Neural cell (in vitro differentiated cells): ENCODE measurements around the gene SLMAP. TPM values are rescaled to one million over a fixed set of nuclear protein-coding genes. Genes with fewer than 3 reads are reported as not detected.

Experiments
- H2AFZ ChIP-seq: fragments of 200-600, 300-800 bp; sonication (generic), shearing (Covaris generic); 2 replicates; pipeline ENCODE4 v1.6.0; 2014; ENCODE audit warnings: low read depth, mild to moderate bottlenecking, antibody characterized with exemption, low read length, moderate library complexity
- H3F3A ChIP-seq: fragments of 200-600 bp; shearing (Covaris generic); 2 replicates; pipeline ENCODE4 v1.6.1; 2016; ENCODE audit warnings: mild to moderate bottlenecking, moderate library complexity, mixed read lengths, antibody characterized with exemption, low read length; ENCODE audit not compliant: insufficient read depth, poor library complexity, severe bottlenecking
- H3K27ac ChIP-seq: fragments of 200-600, 300-800 bp; sonication (generic), shearing (Covaris generic); 2 replicates; pipeline ENCODE4 v1.5.1; 2014; ENCODE audit warnings: mild to moderate bottlenecking, low read length, moderate library complexity
- H3K27me3 ChIP-seq: fragments of 300-800, 200-600 bp; sonication (generic), shearing (Covaris generic); 2 replicates; pipeline ENCODE4 v1.6.0; 2014; ENCODE audit warnings: mild to moderate bottlenecking, low read depth, low read length, moderate library complexity; ENCODE audit not compliant: insufficient read depth
- H3K36me3 ChIP-seq: fragments of 300-800, 200-600 bp; sonication (generic), shearing (Covaris generic); 2 replicates; pipeline ENCODE4 v1.5.1; 2014; ENCODE audit warnings: mild to moderate bottlenecking, antibody characterized with exemption, low read length, moderate library complexity; ENCODE audit not compliant: insufficient read depth
- H3K4me2 ChIP-seq: fragments of 300-800, 200-600 bp; sonication (generic), shearing (Covaris generic); 2 replicates; pipeline ENCODE4 v1.6.0; 2014; ENCODE audit warnings: mild to moderate bottlenecking, low read length
- H3K4me3 ChIP-seq: fragments of 300-800, 200-600 bp; sonication (generic), shearing (Covaris generic); 2 replicates; pipeline ENCODE4 v1.5.1; 2014; ENCODE audit warnings: mild to moderate bottlenecking, low read length, moderate library complexity
- H3K79me2 ChIP-seq: fragments of 200-600 bp; shearing (Covaris generic); replicated peaks from 2 replicates; pipeline ENCODE4 v1.6.0; 2014; ENCODE audit warnings: mild to moderate bottlenecking, low read length, moderate library complexity; ENCODE audit not compliant: insufficient read depth
- H3K9ac ChIP-seq: fragments of 300-800, 200-600 bp; sonication (generic), shearing (Covaris generic); 2 replicates; pipeline ENCODE4 v1.6.1; 2016; ENCODE audit warnings: mild to moderate bottlenecking, low read length, mixed read lengths
- H3K9me2 ChIP-seq: fragments of 200-600 bp; shearing (Covaris generic); 2 replicates; pipeline ENCODE4 v1.6.1; 2016; ENCODE audit warnings: mild to moderate bottlenecking, low read length, mixed read lengths; ENCODE audit not compliant: insufficient read depth
- H3K9me3 ChIP-seq: fragments of 200-600, 300-800 bp; sonication (generic), shearing (Covaris generic); 2 replicates; pipeline ENCODE4 v1.6.1; 2016; ENCODE audit warnings: mild to moderate bottlenecking, mixed run types, low read length, moderate library complexity, mixed read lengths
- H4K20me1 ChIP-seq: fragments of 200-600 bp; shearing (Covaris generic); 2 replicates; pipeline ENCODE4 v1.6.1; 2016; ENCODE audit warnings: mild to moderate bottlenecking, mixed run types; ENCODE audit not compliant: insufficient read depth
- EP300 ChIP-seq: fragments of 450-650 bp; conservative IDR thresholded peaks from 2 replicates; pipeline ENCODE4 v1.6.1; 2014; ENCODE audit warnings: antibody characterized with exemption, mild to moderate bottlenecking, moderate library complexity; ENCODE audit not compliant: poor library complexity, severe bottlenecking
- EZH2 ChIP-seq: fragments of 200-600, 300-800 bp; shearing (Covaris generic), sonication (generic); IDR thresholded peaks from 2 replicates; pipeline ENCODE4 v1.6.1; 2014; ENCODE audit warnings: antibody characterized with exemption, low read length, borderline replicate concordance, mild to moderate bottlenecking; ENCODE audit not compliant: insufficient read depth, poor library complexity, severe bottlenecking
- MXI1 ChIP-seq: fragments of 450-650 bp; conservative IDR thresholded peaks from 2 replicates; pipeline ENCODE4 v1.6.1; 2014; ENCODE audit warnings: antibody characterized with exemption, mild to moderate bottlenecking; ENCODE audit not compliant: poor library complexity, severe bottlenecking
- POLR2AphosphoS5 ChIP-seq: IDR thresholded peaks from 2 replicates; pipeline ENCODE4 v1.6.1; 2012
- RAD21 ChIP-seq: fragments of 450-650 bp; conservative IDR thresholded peaks from 2 replicates; pipeline ENCODE4 v1.6.1; 2014; ENCODE audit warnings: antibody characterized with exemption, mild to moderate bottlenecking, moderate library complexity
- SMC3 ChIP-seq: fragments of 450-650 bp; conservative IDR thresholded peaks from 2 replicates; pipeline ENCODE4 v1.6.1; 2014; ENCODE audit warnings: antibody characterized with exemption, mild to moderate bottlenecking, moderate library complexity; ENCODE audit not compliant: poor library complexity
- TAF1 ChIP-seq: IDR thresholded peaks from 2 replicates; pipeline ENCODE4 v1.6.1; 2012; ENCODE audit warnings: low read depth
- polyA plus RNA-seq: library from polyadenylated mRNA; depleted of rRNA; stranded (reverse); fragments of >200 nt; gene quantifications from 2 replicates; pipeline ENCODE4 v1.2.3, GENCODE V29; 2014
- TF ChIP-seq, protein P1 (sequence below): fragments of 450-650 bp; IDR thresholded peaks from 2 replicates; pipeline ENCODE4 v1.5.1; 2014; ENCODE audit warnings: antibody characterized with exemption, mild to moderate bottlenecking, moderate library complexity; ENCODE audit not compliant: poor library complexity, severe bottlenecking
- TF ChIP-seq, protein P2 (sequence below): IDR thresholded peaks from 2 replicates; pipeline ENCODE4 v1.6.1; 2012; ENCODE audit warnings: borderline replicate concordance

SLMAP gene
- polyA plus RNA-seq, 1 donor from 2014 or later: 42.1 TPM

DNA sequence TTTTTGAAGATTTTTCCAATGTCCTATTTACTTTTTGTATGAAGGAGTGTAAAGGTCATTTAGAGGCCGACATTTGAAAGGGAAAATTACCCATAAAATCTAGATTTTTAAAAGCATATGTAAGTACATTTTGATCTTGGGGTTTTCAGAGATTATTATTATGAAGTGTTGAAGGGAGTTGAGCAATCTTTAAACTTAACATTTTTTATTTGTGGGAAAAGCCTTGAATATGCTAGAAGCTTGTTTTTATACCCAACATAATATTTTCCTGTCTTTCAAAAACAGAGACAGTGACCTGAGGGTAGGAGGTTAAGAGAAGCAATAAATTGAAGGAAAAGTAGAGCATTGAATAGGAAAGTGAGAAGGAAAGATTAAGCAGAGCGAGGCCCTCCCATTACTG is 85.7 kb downstream of the SLMAP start:
- TF ChIP-seq TAF1: no peak
- TF ChIP-seq, protein P1, sequence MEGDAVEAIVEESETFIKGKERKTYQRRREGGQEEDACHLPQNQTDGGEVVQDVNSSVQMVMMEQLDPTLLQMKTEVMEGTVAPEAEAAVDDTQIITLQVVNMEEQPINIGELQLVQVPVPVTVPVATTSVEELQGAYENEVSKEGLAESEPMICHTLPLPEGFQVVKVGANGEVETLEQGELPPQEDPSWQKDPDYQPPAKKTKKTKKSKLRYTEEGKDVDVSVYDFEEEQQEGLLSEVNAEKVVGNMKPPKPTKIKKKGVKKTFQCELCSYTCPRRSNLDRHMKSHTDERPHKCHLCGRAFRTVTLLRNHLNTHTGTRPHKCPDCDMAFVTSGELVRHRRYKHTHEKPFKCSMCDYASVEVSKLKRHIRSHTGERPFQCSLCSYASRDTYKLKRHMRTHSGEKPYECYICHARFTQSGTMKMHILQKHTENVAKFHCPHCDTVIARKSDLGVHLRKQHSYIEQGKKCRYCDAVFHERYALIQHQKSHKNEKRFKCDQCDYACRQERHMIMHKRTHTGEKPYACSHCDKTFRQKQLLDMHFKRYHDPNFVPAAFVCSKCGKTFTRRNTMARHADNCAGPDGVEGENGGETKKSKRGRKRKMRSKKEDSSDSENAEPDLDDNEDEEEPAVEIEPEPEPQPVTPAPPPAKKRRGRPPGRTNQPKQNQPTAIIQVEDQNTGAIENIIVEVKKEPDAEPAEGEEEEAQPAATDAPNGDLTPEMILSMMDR: no peak
- TF ChIP-seq, protein P2, sequence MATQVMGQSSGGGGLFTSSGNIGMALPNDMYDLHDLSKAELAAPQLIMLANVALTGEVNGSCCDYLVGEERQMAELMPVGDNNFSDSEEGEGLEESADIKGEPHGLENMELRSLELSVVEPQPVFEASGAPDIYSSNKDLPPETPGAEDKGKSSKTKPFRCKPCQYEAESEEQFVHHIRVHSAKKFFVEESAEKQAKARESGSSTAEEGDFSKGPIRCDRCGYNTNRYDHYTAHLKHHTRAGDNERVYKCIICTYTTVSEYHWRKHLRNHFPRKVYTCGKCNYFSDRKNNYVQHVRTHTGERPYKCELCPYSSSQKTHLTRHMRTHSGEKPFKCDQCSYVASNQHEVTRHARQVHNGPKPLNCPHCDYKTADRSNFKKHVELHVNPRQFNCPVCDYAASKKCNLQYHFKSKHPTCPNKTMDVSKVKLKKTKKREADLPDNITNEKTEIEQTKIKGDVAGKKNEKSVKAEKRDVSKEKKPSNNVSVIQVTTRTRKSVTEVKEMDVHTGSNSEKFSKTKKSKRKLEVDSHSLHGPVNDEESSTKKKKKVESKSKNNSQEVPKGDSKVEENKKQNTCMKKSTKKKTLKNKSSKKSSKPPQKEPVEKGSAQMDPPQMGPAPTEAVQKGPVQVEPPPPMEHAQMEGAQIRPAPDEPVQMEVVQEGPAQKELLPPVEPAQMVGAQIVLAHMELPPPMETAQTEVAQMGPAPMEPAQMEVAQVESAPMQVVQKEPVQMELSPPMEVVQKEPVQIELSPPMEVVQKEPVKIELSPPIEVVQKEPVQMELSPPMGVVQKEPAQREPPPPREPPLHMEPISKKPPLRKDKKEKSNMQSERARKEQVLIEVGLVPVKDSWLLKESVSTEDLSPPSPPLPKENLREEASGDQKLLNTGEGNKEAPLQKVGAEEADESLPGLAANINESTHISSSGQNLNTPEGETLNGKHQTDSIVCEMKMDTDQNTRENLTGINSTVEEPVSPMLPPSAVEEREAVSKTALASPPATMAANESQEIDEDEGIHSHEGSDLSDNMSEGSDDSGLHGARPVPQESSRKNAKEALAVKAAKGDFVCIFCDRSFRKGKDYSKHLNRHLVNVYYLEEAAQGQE: no peak
- no peak for TF ChIP-seq RAD21
- TF ChIP-seq EZH2: no peak
- no peak for TF ChIP-seq SMC3
- no peak for TF ChIP-seq MXI1
- no peak for TF ChIP-seq EP300
- no peak for TF ChIP-seq POLR2AphosphoS5
- H2AFZ ChIP-seq: no peak overlapping the region
- no peaks in the 10 kb centered on the region for H4K20me1 ChIP-seq
- H3K4me3 ChIP-seq: no peak overlapping the region
- no peaks in the 10 kb centered on the region for H3K79me2 ChIP-seq
- no peaks in the 10 kb centered on the region for H3F3A ChIP-seq
- H3K9ac ChIP-seq: no peak overlapping the region
- no peaks in the 10 kb centered on the region for H3K9me2 ChIP-seq
- H3K9me3 ChIP-seq: no peaks in the 10 kb centered on the region
- no peaks in the 10 kb centered on the region for H3K36me3 ChIP-seq
- no peak overlapping the region for H3K4me2 ChIP-seq
- H3K27me3 ChIP-seq: no peaks in the 10 kb centered on the region
- H3K27ac ChIP-seq: no peak overlapping the region

DNA sequence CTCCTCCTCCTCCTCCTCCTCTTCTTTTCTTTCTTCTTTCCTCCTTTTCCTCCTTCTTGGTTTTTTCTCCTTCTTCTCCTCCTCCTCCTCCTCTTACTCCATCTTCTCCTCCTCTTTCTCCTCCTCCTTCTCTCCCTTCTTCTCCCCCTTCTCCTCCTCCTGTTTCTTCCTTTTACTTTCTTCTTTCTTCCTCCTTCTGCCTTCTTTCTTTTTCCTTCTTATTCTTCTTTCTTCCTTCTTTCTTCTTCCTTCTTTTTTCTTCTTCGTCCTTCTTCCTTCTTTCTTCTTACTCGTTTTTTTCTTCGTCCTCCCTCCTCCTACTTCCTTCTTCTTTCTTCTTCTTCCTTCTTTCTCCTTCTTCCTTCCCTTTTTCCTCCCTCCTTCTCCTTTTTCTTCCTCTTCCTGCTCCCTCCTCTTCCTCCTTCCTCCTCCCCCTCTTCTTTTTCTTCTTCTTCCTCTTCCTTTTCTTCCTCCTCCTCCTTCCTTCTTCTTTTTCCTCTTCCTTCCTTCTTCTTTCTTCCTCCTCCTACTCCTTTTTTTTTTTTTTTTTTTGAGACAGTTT is 92.1 kb downstream of the SLMAP start:
- no peak overlapping the region for H3K4me3 ChIP-seq
- H3K4me2 ChIP-seq: no peak overlapping the region
- TF ChIP-seq SMC3 (no peak), TAF1 (no peak)
- no peaks in the 10 kb centered on the region for H3K36me3 ChIP-seq
- H3F3A ChIP-seq: no peaks in the 10 kb centered on the region
- no peaks in the 10 kb centered on the region for H4K20me1 ChIP-seq
- no peaks in the 10 kb centered on the region for H3K9me3 ChIP-seq
- H3K9ac ChIP-seq: no peak overlapping the region
- H2AFZ ChIP-seq: no peak overlapping the region
- H3K27ac ChIP-seq: no peak overlapping the region
- no peaks in the 10 kb centered on the region for H3K79me2 ChIP-seq
- no peaks in the 10 kb centered on the region for H3K27me3 ChIP-seq
- no peaks in the 10 kb centered on the region for H3K9me2 ChIP-seq

DNA sequence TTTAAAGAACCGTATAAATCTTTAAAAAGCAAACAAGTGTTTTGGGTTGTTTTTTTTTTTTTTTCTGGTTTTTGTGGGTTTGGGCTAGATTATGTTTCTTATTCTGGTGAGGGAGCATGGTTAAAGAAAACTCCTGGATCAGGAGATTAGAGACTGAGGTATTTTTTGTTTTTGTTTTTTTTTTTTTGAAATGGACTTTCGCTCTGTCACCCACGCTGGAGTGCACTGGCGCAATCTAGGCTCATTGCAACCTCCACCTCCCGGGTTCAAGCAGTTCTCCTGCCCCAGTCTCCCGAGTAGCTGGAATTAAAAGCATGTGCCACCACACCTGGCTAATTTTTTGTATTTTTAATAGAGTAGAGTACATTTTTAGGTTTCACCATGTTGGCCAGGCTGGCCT is 95.2 kb downstream of the SLMAP start:
- Histone ChIP-seq H3K27ac (no peak overlapping the region), H2AFZ (no peak overlapping the region)
- no peak for TF ChIP-seq SMC3
- TF ChIP-seq, protein P1: no peak
- TF ChIP-seq TAF1: no peak
- TF ChIP-seq EP300: no peak
- no peak for TF ChIP-seq RAD21
- TF ChIP-seq, protein P2: no peak
- no peak for TF ChIP-seq EZH2
- TF ChIP-seq POLR2AphosphoS5: no peak
- no peak for TF ChIP-seq MXI1

More for the DNA sequence above, 95.2 kb downstream of the SLMAP start:
- Histone ChIP-seq H3K36me3 (no peaks in the 10 kb centered on the region), H4K20me1 (no peaks in the 10 kb centered on the region), H3F3A (no peaks in the 10 kb centered on the region), H3K4me2 (no peak overlapping the region), H3K79me2 (no peaks in the 10 kb centered on the region), H3K9ac (no peak overlapping the region), H3K4me3 (no peak overlapping the region), H3K9me3 (no peaks in the 10 kb centered on the region), H3K27me3 (no peaks in the 10 kb centered on the region), H3K9me2 (no peaks in the 10 kb centered on the region)
